ENCODE results near the gene ZMYM4.
"Not testable (repeated sequence)": the region's sequence is repeated elsewhere in the genome, so short reads cannot be mapped to it uniquely, and the experiment has no call there.

ZMYM4 gene

DNA sequence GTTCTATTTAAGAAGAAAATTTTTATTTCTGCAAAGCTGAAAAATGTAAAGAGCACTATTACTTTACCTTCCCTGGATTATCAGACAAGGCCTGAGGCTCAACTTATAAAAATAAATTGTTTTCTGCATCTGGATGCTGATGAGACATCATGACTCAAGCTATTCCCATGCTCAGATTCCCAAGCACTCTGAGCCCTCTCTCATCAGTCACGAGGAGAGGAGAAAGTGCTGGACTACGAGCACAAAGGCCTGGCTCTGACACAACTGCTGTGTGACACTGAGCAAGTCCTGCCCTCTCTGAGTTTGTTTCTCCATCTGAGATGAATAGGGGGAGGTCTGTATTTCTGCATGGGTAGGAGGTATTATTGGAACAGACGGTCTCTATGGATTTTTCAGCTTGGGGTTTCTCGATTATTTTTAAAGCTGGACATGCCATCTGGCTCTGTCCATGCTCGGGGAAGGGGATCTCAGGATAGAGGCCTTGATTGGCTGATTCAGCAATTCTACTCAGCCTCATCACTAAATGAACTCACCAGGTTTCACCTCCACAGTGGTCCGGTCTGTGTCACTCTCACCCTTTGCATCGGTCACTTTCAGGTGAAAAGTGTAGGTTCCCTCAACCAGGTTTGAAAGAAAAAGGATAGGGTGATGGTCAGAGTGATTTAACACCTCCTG lies 181.0 kb downstream of the ZMYM4 start:
- DNase-seq (ENCODE audit: extremely low read depth in 1 of 2, low read depth in 1 of 2), result no peak

DNA sequence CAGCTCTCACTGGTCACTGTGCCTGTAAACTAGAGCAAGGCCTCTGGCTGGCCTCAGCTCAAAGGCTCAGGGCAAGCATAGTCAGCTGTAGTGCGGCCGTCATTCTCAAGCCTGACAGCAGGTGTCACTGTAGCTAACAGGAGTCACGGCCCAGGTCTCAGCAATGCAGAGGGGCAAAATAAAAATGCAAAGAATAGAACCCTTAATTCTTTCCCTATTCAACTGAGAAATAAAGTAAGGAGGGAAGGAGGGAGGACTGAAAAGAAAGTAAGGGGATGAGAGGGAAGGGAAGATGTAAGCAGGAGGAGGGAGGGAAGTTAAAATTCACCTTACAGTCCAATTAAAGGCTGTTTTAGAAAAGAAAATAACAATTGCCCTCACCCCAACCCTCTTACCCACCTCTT lies 182.6 kb downstream of the ZMYM4 start:
- peak; percentile 39 to 56 for DNase-seq (ENCODE audit: extremely low read depth in 1 of 2, low read depth in 1 of 2)

DNA sequence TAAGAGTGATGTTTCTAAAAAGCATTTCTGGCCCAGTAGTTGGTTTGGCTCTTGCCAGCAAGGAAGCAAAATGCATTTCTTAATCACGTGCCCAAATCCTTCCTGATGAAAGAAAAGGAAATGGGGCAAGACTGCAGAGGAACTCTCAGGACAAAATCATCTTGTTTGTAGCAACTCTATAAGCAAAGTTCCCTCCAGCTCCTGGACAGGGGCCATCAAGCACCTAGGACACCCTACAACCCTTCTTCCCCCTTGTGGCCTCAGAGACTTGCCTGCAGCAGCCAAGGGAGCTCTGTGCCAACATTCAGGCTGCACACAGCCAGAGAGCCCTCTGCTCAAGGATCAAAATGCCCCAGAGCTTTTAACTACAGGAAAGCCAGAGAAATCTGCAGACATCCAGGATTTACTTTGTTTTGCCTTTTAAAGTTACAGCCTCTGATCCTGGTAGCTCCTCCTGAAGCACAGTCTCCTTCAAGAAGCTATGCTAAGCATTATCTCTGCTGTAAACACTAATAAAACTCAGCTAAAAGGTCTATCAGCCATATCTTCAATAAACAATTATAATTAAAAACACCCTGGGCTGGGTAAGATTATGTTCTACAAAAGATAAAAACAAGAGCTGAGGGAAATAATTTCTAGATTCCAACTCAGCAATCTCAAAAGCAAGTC lies 183.7 kb downstream of the ZMYM4 start:
- no peak for DNase-seq (ENCODE audit: extremely low read depth in 1 of 2, low read depth in 1 of 2)

DNA sequence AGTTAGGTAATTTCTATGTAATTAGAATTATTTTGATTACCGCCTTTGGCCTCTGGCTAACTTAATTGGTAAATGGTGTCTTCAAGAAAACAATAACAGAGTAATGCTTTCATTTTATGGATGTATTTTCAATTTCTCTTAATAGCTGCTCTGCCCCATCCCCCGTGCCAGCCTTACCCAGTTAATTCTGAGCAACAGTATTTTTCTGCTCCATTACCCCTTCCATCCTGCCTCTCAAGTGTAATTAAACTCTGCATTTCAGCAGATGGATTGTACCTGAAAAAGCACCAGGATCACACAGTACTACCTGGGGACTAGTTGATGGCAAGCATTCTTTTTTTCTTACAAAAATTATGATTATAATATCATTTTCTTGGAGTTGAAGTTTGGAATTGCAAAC lies 184.5 kb downstream of the ZMYM4 start:
- DNase-seq (ENCODE audit: extremely low read depth in 1 of 2, low read depth in 1 of 2), result no peak

DNA sequence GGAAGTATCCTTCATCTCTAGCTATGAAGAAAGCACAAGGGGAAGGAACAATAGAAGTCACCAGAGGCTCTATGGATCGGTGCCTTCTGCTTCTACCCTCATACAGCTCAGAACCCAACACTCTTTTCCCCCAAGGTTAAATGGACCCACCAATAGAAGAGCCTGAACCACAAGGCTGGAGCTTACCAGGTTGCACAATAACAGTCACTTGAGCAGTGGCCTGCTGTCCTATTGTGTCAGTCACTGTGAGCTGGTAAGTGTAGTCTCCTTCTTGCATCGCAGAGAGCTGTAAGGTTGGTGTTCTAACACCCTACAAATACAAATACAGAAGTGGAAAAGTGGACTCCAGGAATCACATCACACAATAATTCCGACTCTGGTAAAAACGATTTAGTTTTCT lies 185.7 kb downstream of the ZMYM4 start:
- no peak for DNase-seq (ENCODE audit: extremely low read depth in 1 of 2, low read depth in 1 of 2)

DNA sequence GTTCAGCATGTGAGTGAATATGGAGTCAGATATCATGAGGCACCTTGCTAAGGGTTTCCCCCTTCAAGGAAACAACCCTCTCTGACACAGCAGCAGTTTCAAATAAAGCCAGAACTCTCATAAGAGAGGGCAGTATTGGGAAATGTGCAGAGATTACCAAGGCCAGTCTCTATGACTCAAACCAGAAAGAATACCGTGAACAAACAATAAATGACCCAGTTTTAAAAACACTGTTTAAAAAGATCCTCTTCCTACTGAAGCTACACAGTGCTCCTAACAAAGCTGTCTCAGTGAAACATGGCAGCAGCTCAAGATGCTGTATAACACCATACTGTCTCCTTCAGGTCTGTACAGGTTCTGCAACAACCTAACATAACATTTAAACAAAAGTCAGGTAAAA lies 186.1 kb downstream of the ZMYM4 start:
- DNase-seq (ENCODE audit: extremely low read depth in 1 of 2, low read depth in 1 of 2), result no peak

DNA sequence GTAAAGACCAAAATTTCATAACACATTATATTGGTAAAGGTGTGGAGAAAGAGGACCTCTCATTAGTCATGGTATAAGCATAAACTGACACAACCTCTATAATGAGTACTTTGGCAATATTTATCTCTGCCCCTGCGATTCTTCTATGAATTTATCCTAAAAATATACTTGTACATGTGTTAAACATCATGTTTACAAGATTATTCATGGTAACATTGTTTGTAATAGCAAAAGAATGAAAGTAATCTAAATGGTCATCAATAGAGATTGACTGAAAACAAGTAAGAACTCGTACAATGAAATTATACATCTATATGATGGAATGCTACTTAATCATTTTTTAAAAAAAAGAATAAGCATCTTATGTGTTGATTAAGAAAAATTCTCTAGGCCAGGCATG lies 192.3 kb downstream of the ZMYM4 start:
- no peak for DNase-seq (ENCODE audit: extremely low read depth in 1 of 2, low read depth in 1 of 2)

DNA sequence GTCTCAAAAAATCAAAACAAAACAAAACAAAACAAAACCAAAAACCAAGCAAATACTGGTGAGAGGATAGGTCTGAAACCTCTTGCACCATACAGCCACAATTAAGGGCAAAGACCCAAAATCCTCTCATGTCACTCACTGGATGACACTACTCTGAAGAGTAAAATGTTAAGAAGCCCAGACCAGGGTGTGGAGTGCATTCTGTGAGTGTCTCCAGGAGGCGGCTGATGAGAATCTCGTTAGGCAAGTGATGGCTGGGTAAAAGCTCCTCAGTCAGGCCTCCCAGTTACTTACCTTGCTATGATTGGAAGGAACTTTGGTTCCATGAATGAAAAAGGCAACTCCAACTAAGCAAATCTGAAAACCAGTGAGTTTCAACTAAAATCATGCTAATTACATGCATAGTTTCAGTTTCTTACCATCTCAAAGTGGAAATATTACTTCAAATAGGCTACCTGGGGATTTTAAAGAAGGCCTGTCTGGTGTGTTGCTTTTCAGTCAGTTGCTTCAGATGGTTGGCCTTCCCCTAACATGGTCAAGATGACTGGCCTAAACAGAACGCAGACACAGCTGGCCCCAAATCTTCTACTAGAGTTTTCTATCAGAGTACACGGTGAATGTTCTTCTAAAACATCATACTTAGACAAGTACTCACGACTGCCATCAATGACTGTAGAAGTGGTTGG lies 193.6 kb downstream of the ZMYM4 start:
- DNase-seq (ENCODE audit: extremely low read depth in 1 of 2, low read depth in 1 of 2), result no peak

DNA sequence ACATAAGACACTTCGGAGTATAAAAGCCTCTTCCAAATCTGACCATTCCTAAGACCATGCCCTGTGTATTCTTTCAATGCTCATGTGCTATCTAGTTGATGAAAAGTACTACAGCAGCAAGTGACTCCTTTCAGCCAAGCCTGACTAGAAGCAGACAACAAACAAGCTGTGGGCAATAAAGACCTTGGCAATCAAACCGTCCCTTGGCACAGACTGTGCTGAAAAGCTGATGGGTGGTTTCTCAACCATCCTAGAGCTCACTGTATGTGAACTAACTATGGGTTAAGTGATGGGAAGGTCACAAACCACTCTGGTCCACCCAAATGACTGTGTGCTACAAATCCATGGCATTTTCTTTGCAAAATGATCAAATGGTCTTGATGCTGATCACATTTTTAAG lies 194.7 kb downstream of the ZMYM4 start:
- DNase-seq (ENCODE audit: extremely low read depth in 1 of 2, low read depth in 1 of 2), result no peak

DNA sequence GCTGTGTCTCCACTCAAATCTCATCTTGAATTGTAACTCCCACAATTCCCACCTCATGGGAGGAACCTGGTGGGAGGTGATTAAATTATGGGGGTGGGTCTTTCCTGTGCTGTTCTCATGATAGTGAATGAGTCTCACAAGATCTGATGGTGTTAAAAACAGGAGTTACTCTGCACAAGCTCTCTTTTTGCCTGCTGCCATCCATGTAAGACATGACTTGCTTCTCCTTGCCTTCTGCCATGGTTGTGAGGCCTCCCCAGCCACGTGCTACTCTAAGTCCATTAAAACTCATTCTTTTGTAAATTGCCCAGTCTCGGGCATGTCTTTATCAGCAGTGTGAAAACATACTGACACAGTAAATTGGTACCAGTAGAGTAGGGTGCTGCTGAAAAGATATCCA lies 195.2 kb downstream of the ZMYM4 start:
- DNase-seq (ENCODE audit: extremely low read depth in 1 of 2, low read depth in 1 of 2), result not testable (repeated sequence)

DNA sequence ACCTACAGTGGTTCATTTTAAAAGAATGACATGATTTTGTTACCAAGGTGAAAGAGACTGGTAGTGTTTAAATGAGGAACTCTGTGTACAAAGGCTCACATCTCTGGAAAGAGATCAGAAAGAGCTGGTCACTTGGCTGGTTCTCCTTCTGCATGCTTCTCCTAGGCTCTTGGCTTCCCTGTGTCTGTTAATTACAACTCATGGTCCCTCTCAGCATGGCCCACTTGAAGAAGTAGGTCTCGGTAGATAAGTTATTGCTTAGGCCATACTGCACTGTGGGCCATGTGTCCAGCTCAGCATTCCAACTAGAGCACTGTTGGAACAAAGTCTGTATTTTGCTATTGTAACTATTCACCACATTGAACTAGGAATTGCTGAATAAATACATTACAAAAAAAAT lies 197.6 kb downstream of the ZMYM4 start:
- DNase-seq (ENCODE audit: extremely low read depth in 1 of 2, low read depth in 1 of 2), result no peak

DNA sequence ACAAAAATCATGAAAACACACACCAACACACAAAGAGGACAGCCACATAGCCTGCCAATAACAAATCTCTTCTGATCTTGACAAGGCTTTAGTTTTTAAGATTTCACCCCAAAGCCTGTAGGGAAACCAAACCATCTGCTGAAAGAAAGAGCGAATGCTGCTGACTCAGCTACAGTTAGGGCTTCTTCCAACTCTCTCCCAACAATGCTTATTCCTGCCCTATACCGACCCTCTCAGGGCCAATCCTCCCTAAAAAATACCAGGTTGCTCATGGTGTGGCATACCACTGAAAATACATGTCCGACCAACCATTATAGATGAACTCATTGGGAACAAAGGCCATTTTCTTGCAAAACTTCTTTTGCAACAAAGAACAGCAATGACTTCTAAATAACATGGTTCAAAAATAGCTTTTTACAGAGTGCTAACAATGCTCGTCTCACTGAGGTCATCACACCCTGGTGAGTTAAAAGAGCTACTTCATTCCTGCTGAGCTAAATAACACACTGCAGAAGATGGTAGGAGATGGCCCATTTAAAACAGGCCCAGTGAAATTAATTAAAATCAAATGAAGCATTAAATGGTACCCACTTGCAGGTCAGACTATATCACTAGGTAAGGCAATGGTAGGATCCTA lies 202.6 kb downstream of the ZMYM4 start:
- DNase-seq (ENCODE audit: extremely low read depth in 1 of 2, low read depth in 1 of 2), result no peak
